IPS DF 4.7 (cell line): ENCODE measurements around the gene MAP4K2.

Experiments
- DNase-seq: peaks from one replicate; pipeline ENCODE4 v3.0.0-alpha.2; 2013; ENCODE audit warnings: low spot score; ENCODE audit errors: extremely low read depth

The MAP4K2 gene

GRCh38 chr11:64768300-64768694 lies 34.7 kb downstream of the MAP4K2 start:
- DNase-seq, result no peak

GRCh38 chr11:64767344-64768299 lies 35.4 kb downstream of the MAP4K2 start:
- no peak for DNase-seq

- DNase-seq, result no peak
Measured at GRCh38 chr11:64766881-64767280, 36.1 kb downstream of the MAP4K2 start.

- no peak for DNase-seq
Measured at GRCh38 chr11:64765851-64766665, 37.0 kb downstream of the MAP4K2 start.

- no peak for DNase-seq
Measured at GRCh38 chr11:64765291-64765850, 37.6 kb downstream of the MAP4K2 start.

GRCh38 chr11:64764753-64765152 lies 38.3 kb downstream of the MAP4K2 start:
- no peak for DNase-seq

- no peak for DNase-seq
Measured at GRCh38 chr11:64764040-64764611, 38.9 kb downstream of the MAP4K2 start.

GRCh38 chr11:64763526-64764039 lies 39.4 kb downstream of the MAP4K2 start:
- no peak for DNase-seq

GRCh38 chr11:64762674-64763525 lies 40.1 kb downstream of the MAP4K2 start:
- no peak for DNase-seq

GRCh38 chr11:64762277-64762673 lies 40.7 kb downstream of the MAP4K2 start:
- DNase-seq, result no peak

GRCh38 chr11:64760759-64761420 lies 42.1 kb downstream of the MAP4K2 start:
- no peak for DNase-seq

- no peak for DNase-seq
Measured at GRCh38 chr11:64759722-64760719, 43.0 kb downstream of the MAP4K2 start, which contains the start of gene PYGM. TSS of gene PYGM (minus strand) at chr11:64759974. CDS start at chr11:64759898, 76 bp downstream.

GRCh38 chr11:64759131-64759721 lies 43.8 kb downstream of the MAP4K2 start:
- no peak for DNase-seq

GRCh38 chr11:64758330-64759079 lies 44.5 kb downstream of the MAP4K2 start:
- no peak for DNase-seq

- DNase-seq, result no peak
Measured at GRCh38 chr11:64757549-64758329, 45.3 kb downstream of the MAP4K2 start.

GRCh38 chr11:64755681-64756361 lies 47.2 kb downstream of the MAP4K2 start:
- DNase-seq, result no peak
